ENCODE measurements around the gene CRACR2A.

CRACR2A gene

GRCh38 chr12:3700861-3701260 is 52.0 kb downstream of the CRACR2A start:
- no peak for TF ChIP-seq CTCF (IDR thresholded peaks at IDR 0.05; ENCODE audit: insufficient read depth, low read depth, low read length, missing control alignments)
- no peak for DNase-seq (ENCODE audit: low read depth)
- no peak overlapping the region for H3K4me3 ChIP-seq (ENCODE audit: low read depth, low read length)

- TF ChIP-seq CTCF (IDR thresholded peaks at IDR 0.05; ENCODE audit: insufficient read depth, low read depth, low read length, missing control alignments): no peak
- H3K4me3 ChIP-seq (ENCODE audit: low read depth, low read length): no peak overlapping the region
- DNase-seq (ENCODE audit: low read depth): no peak
These were observed 54.5 kb downstream of the CRACR2A start for GRCh38 chr12:3698218-3698974.

- no peak for TF ChIP-seq CTCF (IDR thresholded peaks at IDR 0.05; ENCODE audit: insufficient read depth, low read depth, low read length, missing control alignments)
These were observed 55.5 kb downstream of the CRACR2A start for GRCh38 chr12:3697311-3697870.

GRCh38 chr12:3694673-3695072 is 58.2 kb downstream of the CRACR2A start:
- no peak for DNase-seq (ENCODE audit: low read depth)
- H3K4me3 ChIP-seq (ENCODE audit: low read depth, low read length): no peak overlapping the region
- no peak for TF ChIP-seq CTCF (IDR thresholded peaks at IDR 0.05; ENCODE audit: insufficient read depth, low read depth, low read length, missing control alignments)

More at GRCh38 chr12:3697311-3697870, 55.5 kb downstream of the CRACR2A start:
- no peak overlapping the region for H3K4me3 ChIP-seq (ENCODE audit: low read depth, low read length)
- DNase-seq (ENCODE audit: low read depth): no peak

GRCh38 chr12:3692616-3693365 is 60.1 kb downstream of the CRACR2A start:
- no peak for DNase-seq (ENCODE audit: low read depth)
- TF ChIP-seq CTCF (IDR thresholded peaks at IDR 0.05; ENCODE audit: insufficient read depth, low read depth, low read length, missing control alignments): no peak
- H3K4me3 ChIP-seq (ENCODE audit: low read depth, low read length): no peak overlapping the region

GRCh38 chr12:3686463-3686862 is 66.4 kb downstream of the CRACR2A start:
- DNase-seq (ENCODE audit: low read depth): no peak
- TF ChIP-seq CTCF (IDR thresholded peaks at IDR 0.05; ENCODE audit: insufficient read depth, low read depth, low read length, missing control alignments): no peak
- H3K4me3 ChIP-seq (ENCODE audit: low read depth, low read length): no peak overlapping the region
